Measurements from ENCODE around the gene FFAR4. TPM values are rescaled to one million over a fixed set of nuclear protein-coding genes. Genes with fewer than 3 reads are reported as not detected.

Gene FFAR4
- total RNA-seq, 1 donor from 2014 or later = 1.5 TPM

DNA sequence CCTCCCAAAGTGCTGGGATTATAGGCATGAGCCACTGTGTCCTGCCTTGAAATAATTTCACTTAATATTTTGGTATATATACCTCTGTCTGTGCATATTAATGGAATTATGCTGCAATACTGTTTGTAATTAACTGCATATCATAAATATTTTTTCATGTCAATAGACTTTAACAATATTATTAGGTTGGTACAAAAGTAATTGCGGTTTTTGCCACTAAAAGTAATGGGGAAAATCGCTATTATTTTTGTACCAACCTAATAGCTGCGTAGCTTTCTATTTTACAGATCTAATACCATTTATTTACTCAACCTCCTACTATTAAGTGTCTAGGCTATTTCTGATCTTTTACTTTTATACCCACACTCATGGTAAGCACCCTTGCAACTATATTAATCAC is 42.0 kb downstream of the FFAR4 start:
- H3K27ac ChIP-seq = no peak overlapping the region
- intact Hi-C loops (cut with DNase I) = no loop called here
- H3K9me3 ChIP-seq = no peaks in the 10 kb centered on the region
- H3K27me3 ChIP-seq = no peaks in the 10 kb centered on the region
- H3K4me3 ChIP-seq = no peak overlapping the region
- H3K36me3 ChIP-seq = no peaks in the 10 kb centered on the region
- no peak for DNase-seq (ENCODE audit: extremely low spot score in 2 of 2)
- TF ChIP-seq POLR2AphosphoS5 (IDR thresholded peaks at IDR 0.05; ENCODE audit: insufficient read depth in 1 of 2, low read depth in 1 of 2) (no peak), POLR2A (IDR thresholded peaks at IDR 0.05) (no peak), CTCF (IDR thresholded peaks at IDR 0.05) (no peak)
- no peaks in the 10 kb centered on the region for H3K4me1 ChIP-seq

- TF ChIP-seq CTCF (IDR thresholded peaks at IDR 0.05) (no peak), POLR2AphosphoS5 (IDR thresholded peaks at IDR 0.05; ENCODE audit: insufficient read depth in 1 of 2, low read depth in 1 of 2) (no peak), POLR2A (IDR thresholded peaks at IDR 0.05) (no peak)
- H3K27me3 ChIP-seq = no peaks in the 10 kb centered on the region
- H3K4me3 ChIP-seq = no peak within 1 kb of the TSS
- DNase-seq (ENCODE audit: extremely low spot score in 2 of 2) = no peak
- no peaks in the 10 kb centered on the region for H3K9me3 ChIP-seq
- H3K4me1 ChIP-seq = no peaks in the 10 kb centered on the region
- no peaks in the 10 kb centered on the region for H3K36me3 ChIP-seq
- no peak within 1 kb of the TSS for H3K27ac ChIP-seq
- intact Hi-C loops (cut with DNase I) = no loop called here
Observed at GRCh38 chr10:93612311-93612710, 45.8 kb downstream of the FFAR4 start, which contains the start of gene PDE6C. PDE6C (plus strand) TSS chr10:93612537; CDS start chr10:93612726, 189 bp downstream.

DNA sequence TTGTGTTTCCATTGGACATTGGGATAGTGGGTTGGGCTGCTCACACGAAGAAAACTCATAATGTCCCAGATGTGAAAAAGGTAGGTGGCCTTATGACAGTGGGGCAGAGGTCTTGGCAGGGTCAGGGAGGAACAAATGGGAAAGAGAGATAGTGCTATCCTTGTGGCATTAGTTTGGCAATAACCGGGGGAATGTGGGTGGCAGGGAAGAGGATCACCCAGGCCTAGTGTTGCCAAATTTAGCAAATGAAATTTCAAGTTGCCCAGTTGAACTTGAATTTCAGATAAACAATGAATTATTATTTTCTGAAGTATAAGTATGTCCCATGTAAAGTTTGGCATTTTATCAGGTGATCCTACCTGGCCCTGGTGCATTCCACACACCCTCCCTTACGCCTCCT is 46.7 kb downstream of the FFAR4 start:
- Histone ChIP-seq H3K4me3 (no peak overlapping the region), H3K27me3 (no peaks in the 10 kb centered on the region), H3K36me3 (no peaks in the 10 kb centered on the region), H3K27ac (no peak overlapping the region), H3K4me1 (no peaks in the 10 kb centered on the region), H3K9me3 (no peaks in the 10 kb centered on the region)
- DNase-seq (ENCODE audit: extremely low spot score in 2 of 2) = no peak
- TF ChIP-seq POLR2A (IDR thresholded peaks at IDR 0.05) (no peak), POLR2AphosphoS5 (IDR thresholded peaks at IDR 0.05; ENCODE audit: insufficient read depth in 1 of 2, low read depth in 1 of 2) (no peak), CTCF (IDR thresholded peaks at IDR 0.05) (no peak)
- intact Hi-C loops (cut with DNase I) = no loop called here

- Histone ChIP-seq H3K4me1 (no peaks in the 10 kb centered on the region), H3K27me3 (no peaks in the 10 kb centered on the region), H3K4me3 (no peak overlapping the region), H3K27ac (no peak overlapping the region), H3K9me3 (no peaks in the 10 kb centered on the region), H3K36me3 (no peaks in the 10 kb centered on the region)
- DNase-seq (ENCODE audit: extremely low spot score in 2 of 2) = no peak
- intact Hi-C loops (cut with DNase I) = no loop called here
- TF ChIP-seq POLR2AphosphoS5 (IDR thresholded peaks at IDR 0.05; ENCODE audit: insufficient read depth in 1 of 2, low read depth in 1 of 2) (no peak), POLR2A (IDR thresholded peaks at IDR 0.05) (no peak), CTCF (IDR thresholded peaks at IDR 0.05) (no peak)
Observed at GRCh38 chr10:93614101-93614825, 47.8 kb downstream of the FFAR4 start.

DNA sequence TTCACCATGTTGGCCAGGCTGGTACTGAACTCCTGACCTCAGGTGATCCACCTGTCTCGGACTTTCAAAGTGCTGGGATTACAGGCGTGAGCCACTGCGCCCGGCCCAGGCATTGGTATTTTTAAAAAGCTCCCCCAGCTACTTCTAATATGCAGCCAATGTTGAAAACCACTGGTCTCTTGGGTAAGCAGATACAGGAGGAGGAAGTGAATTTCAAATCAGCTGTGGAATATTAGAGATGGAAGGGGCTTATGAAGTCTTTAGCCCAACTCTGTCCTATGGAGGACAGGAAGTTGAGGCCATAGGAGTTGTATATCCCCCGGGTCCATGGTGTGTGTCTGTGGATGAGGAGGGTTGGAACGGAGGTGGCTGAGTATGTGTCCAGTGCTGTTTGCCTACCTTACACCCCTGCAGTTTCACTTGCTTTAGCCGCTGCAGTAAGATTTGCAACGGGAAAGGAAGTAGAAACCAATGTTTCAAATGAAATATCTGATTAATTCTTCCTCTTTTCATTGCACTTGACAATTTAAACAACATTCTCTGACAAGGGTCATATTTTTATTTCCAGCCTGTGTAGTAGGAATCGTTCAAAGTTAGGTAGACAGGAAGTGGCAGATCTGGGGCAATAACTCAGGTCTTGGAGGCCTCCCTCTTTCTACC is 49.2 kb downstream of the FFAR4 start:
- H3K36me3 ChIP-seq = no peaks in the 10 kb centered on the region
- H3K4me1 ChIP-seq = no peaks in the 10 kb centered on the region
- no peaks in the 10 kb centered on the region for H3K27me3 ChIP-seq
- no peak for TF ChIP-seq POLR2AphosphoS5 (IDR thresholded peaks at IDR 0.05; ENCODE audit: insufficient read depth in 1 of 2, low read depth in 1 of 2)
- no peak for TF ChIP-seq CTCF (IDR thresholded peaks at IDR 0.05)
- no peak for TF ChIP-seq POLR2A (IDR thresholded peaks at IDR 0.05)
- no peak overlapping the region for H3K4me3 ChIP-seq
- H3K27ac ChIP-seq = no peak overlapping the region
- no peak for DNase-seq (ENCODE audit: extremely low spot score in 2 of 2)
- intact Hi-C loops (cut with DNase I) = no loop called here
- no peaks in the 10 kb centered on the region for H3K9me3 ChIP-seq
